HCT116 (cell line): ENCODE data around the gene MTMR12.

ENCODE experiments used
- EGR1 ChIP-seq: IDR thresholded peaks from 2 replicates; pipeline ENCODE4 v1.6.1; 2012; ENCODE audit warnings: low read depth
- EZH2phosphoT487 ChIP-seq: fragments of 200-600 bp; IDR thresholded peaks from 2 replicates; pipeline ENCODE4 v1.6.1; 2018; ENCODE audit warnings: antibody characterized with exemption, borderline replicate concordance
- POLR2A ChIP-seq: IDR thresholded peaks from 2 replicates; pipeline ENCODE4 v1.7.0; 2011; ENCODE audit warnings: borderline replicate concordance; ENCODE audit not compliant: insufficient read depth, insufficient read length; ENCODE audit errors: extremely low read depth
- TF ChIP-seq, protein P1 (sequence below): IDR thresholded peaks from 2 replicates; pipeline ENCODE4 v1.6.1; 2012; ENCODE audit warnings: low read depth

DNA sequence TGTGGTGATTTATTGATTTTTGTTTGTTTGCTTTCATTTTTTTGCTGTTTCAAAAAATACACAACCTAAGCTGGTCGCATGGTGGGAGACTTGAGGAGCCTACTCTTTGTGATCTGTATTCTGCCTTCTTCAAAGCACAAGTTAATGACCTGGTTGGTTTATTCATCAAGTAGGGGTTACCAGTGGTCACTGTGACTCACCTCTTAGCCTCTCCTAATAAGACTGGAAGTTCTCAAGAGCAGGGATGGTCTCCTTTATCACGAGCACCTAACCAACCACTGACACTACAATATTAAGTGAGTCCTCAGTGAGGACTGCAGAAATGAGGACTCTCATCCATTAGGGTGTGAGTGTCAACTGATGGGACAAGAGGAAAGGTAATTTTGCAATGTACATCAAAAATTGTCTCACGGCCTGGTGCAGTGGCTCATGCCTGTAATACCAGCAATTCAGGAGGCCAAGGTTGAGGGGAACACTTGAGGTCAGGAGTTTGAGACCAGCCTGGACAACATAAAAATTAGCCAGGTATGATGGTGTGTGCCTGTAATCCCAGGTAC lies 13.6 kb upstream of the MTMR12 start:
- no peak for TF ChIP-seq EGR1
- TF ChIP-seq, protein P1, sequence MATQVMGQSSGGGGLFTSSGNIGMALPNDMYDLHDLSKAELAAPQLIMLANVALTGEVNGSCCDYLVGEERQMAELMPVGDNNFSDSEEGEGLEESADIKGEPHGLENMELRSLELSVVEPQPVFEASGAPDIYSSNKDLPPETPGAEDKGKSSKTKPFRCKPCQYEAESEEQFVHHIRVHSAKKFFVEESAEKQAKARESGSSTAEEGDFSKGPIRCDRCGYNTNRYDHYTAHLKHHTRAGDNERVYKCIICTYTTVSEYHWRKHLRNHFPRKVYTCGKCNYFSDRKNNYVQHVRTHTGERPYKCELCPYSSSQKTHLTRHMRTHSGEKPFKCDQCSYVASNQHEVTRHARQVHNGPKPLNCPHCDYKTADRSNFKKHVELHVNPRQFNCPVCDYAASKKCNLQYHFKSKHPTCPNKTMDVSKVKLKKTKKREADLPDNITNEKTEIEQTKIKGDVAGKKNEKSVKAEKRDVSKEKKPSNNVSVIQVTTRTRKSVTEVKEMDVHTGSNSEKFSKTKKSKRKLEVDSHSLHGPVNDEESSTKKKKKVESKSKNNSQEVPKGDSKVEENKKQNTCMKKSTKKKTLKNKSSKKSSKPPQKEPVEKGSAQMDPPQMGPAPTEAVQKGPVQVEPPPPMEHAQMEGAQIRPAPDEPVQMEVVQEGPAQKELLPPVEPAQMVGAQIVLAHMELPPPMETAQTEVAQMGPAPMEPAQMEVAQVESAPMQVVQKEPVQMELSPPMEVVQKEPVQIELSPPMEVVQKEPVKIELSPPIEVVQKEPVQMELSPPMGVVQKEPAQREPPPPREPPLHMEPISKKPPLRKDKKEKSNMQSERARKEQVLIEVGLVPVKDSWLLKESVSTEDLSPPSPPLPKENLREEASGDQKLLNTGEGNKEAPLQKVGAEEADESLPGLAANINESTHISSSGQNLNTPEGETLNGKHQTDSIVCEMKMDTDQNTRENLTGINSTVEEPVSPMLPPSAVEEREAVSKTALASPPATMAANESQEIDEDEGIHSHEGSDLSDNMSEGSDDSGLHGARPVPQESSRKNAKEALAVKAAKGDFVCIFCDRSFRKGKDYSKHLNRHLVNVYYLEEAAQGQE = no peak
- no peak for TF ChIP-seq POLR2A
- TF ChIP-seq EZH2phosphoT487 = no peak
